Adrenal gland (tissue), 12 donors: ENCODE data around the gene GPRC5B. TPM values are rescaled to one million over a fixed set of nuclear protein-coding genes. Genes with fewer than 3 reads are reported as not detected.

Experiments
- DNase-seq, 7 donors: peaks; one replicate each; pipeline ENCODE4 v3.0.0-alpha.2; 2019 to 2020
- H3K27ac ChIP-seq, 5 donors: fragments of 200-600 bp; sonication (generic) in 4 of 5; 1 replicate in 3 of 5; 2 replicates in 2 of 5; pipeline versions ENCODE4 v1.5.1 to v1.8.0; 2016 to 2020; ENCODE audit warnings: mild to moderate bottlenecking in 1 of 5
- H3K27me3 ChIP-seq: fragments of 200-600 bp; 2 replicates; pipeline ENCODE4 v1.8.0; 2021
- H3K36me3 ChIP-seq, 2 donors: fragments of 200-600 bp; replicated peaks in 1 of 2; 1 replicate in 1 of 2; 2 replicates in 1 of 2; pipeline versions ENCODE4 v1.5.1 to v1.8.0; 2018 to 2022
- H3K4me1 ChIP-seq, 2 donors: fragments of 200-600 bp; replicated peaks in 1 of 2; 1 replicate in 1 of 2; 2 replicates in 1 of 2; pipeline versions ENCODE4 v1.5.1 to v1.8.0; 2018 to 2021
- H3K4me3 ChIP-seq, 4 donors: fragments of 200-600 bp; sonication (generic) in 3 of 4; one replicate each; pipeline ENCODE4 v1.5.1; 2016 to 2018
- H3K9me3 ChIP-seq, 3 donors: fragments of 200-600 bp; sonication (generic) in 1 of 3; replicated peaks in 1 of 3; 1 replicate in 2 of 3; 2 replicates in 1 of 3; pipeline versions ENCODE4 v1.5.1 to v1.8.0; 2016 to 2021
- POLR2A ChIP-seq, 2 donors: fragments of 450-650 bp; IDR thresholded peaks; one replicate each; pipeline ENCODE4 v1.6.1; 2017; ENCODE audit warnings: antibody characterized with exemption in 2 of 2, mild to moderate bottlenecking in 2 of 2, moderate library complexity in 1 of 2
- WGBS, 4 donors: extraction: QIAGEN DNeasy Blood & Tissue Kit in 2 of 4; methylation state at CpG; one replicate each; pipeline versions ENCODE4 v1.1.5 to v1.1.7; 2013 to 2017; 5-methylcytosine and 5-hydroxymethylcytosine counted together
- intact Hi-C, 2 donors: fragments of 100-400 bp; cut with DNase I; formaldehyde crosslinking; loops; one replicate each; pipeline versions ENCODE4 v1.14.1 to v1.15.0; 2022 to 2023
- polyA plus RNA-seq, 3 donors: library from polyadenylated mRNA; stranded (reverse); fragments of 200-250 nt in 2 of 3; fragments of 350-450 nt in 1 of 3; fragmentation: Illumina TruSeq in 1 of 3; extraction: RNeasy Lipid Tissue Mini Kit (QIAGEN cat#74804) in 1 of 3; gene quantifications; one replicate each; pipeline ENCODE4 v1.2.3, GENCODE V29; 2013 to 2014
- total RNA-seq, 9 donors: library from RNA; depleted of rRNA in 4 of 9; stranded (reverse); fragments of >200 nt in 4 of 9; fragments of 120-200 nt in 1 of 9; fragmentation: NEBNext Ultra II Directional in 1 of 9; extraction: Animal tissue kit (Norgen Biotek cat#: 25700) in 1 of 9; gene quantifications; one replicate each; pipeline versions ENCODE4 v1.1.0 to v1.2.4, GENCODE V29; 2013 to 2023
- TF ChIP-seq, protein P1 (sequence below), 6 experiments: fragments of 450-650 bp in 4 of 6; fragments of 200-600 bp in 2 of 6; sonication (generic) in 1 of 6; IDR thresholded peaks; 1 replicate in 5 of 6; 2 replicates in 1 of 6; pipeline versions ENCODE4 v1.5.1 to v1.8.0; 2016 to 2021; ENCODE audit warnings: antibody characterized with exemption in 6 of 6, mild to moderate bottlenecking in 2 of 6, moderate library complexity in 1 of 6
- donor health status: healthy with polysubstance abuse.
- donor health status: Bipolar disorder and iron deficiency.
- donor health status: DM: yes; HTN: yes; CAD: no.
- donor health status: DM: no; HTN: no; CAD: no.
- donor health status: DM: no; HTN: no; CAD: no.
- donor health status: DM: yes; HTN: yes; CAD: no.

The GPRC5B gene
- total and polyA plus RNA-seq, 12 donors = 7.9 to 26.4 (median 22.0) TPM

GRCh38 chr16:19881783-19882182 lies 2.9 kb downstream of the GPRC5B start:
- intact Hi-C loops = loop anchor here in 1 of 2 donors (5.0 kb wide), 1 partner anchor 164 kb away; the partner anchor contains the start of genes IQCK and KNOP1
- no peak for DNase-seq
- WGBS, 4 donors = 65 to 79% (median 68%) methylated on average over 6 of the region's 6 CpGs
- TF ChIP-seq, protein P1, sequence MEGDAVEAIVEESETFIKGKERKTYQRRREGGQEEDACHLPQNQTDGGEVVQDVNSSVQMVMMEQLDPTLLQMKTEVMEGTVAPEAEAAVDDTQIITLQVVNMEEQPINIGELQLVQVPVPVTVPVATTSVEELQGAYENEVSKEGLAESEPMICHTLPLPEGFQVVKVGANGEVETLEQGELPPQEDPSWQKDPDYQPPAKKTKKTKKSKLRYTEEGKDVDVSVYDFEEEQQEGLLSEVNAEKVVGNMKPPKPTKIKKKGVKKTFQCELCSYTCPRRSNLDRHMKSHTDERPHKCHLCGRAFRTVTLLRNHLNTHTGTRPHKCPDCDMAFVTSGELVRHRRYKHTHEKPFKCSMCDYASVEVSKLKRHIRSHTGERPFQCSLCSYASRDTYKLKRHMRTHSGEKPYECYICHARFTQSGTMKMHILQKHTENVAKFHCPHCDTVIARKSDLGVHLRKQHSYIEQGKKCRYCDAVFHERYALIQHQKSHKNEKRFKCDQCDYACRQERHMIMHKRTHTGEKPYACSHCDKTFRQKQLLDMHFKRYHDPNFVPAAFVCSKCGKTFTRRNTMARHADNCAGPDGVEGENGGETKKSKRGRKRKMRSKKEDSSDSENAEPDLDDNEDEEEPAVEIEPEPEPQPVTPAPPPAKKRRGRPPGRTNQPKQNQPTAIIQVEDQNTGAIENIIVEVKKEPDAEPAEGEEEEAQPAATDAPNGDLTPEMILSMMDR (IDR thresholded peaks at IDR 0.05) = no peak
- no peak for TF ChIP-seq POLR2A (IDR thresholded peaks at IDR 0.05)
- Histone ChIP-seq H3K9me3 (no peaks in the 10 kb centered on the region), H3K4me1 (peaks cover 5 to 19% of the 10 kb centered on the region in 2 donors), H3K36me3 (no peaks in the 10 kb centered on the region), H3K27me3 (no peaks in the 10 kb centered on the region), H3K4me3 (no peak overlapping the region), H3K27ac (no peak overlapping the region)

- 94 to 97% (median 96%) methylated on average over 7 of the region's 7 CpGs for WGBS, 4 donors
- intact Hi-C loops = loop anchor here in 1 of 2 donors (5.0 kb wide), 1 partner anchor 164 kb away; the partner anchor contains the start of genes IQCK and KNOP1
- TF ChIP-seq POLR2A (IDR thresholded peaks at IDR 0.05) = no peak
- TF ChIP-seq, protein P1 (IDR thresholded peaks at IDR 0.05) = no peak
Measured at GRCh38 chr16:19881028-19881427, 3.6 kb downstream of the GPRC5B start.

DNA sequence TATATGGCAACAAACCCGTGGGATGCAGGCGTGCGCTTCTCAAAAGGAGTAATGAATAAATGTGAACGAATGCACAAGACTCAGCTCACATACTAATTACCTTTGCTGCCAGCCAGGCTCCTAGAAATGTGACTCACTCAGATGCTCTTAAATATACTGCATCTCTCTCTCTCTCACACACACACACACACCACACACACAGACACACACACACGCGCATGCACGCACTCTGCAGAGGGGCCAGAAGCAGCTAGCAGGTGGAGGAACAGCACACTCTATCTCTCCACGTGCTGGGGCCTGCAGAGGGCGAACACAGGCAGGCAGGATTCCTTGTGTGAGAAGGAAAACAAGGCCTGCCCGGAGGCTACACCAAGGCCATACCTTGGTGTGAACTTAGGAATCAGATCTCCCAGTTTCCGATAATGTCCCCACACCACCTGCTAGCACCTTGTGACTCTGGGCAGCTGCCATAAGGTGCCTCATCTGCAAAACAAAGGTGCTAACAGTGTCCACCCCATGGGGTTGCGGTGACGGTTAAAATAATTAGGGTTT lies 5.3 kb downstream of the GPRC5B start:
- H3K4me3 ChIP-seq = no peak overlapping the region
- intact Hi-C loops = no loop called here
- H3K36me3 ChIP-seq = no peaks in the 10 kb centered on the region
- H3K9me3 ChIP-seq = no peaks in the 10 kb centered on the region
- no peaks in the 10 kb centered on the region for H3K27me3 ChIP-seq
- H3K4me1 ChIP-seq = peaks cover 0 to 7% of the 10 kb centered on the region in 2 donors
- peak in 5 of 7 donors; percentile 8 to 62 (median 42) for DNase-seq
- WGBS, 4 donors = 64 to 73% (median 69%) methylated on average over 13 of the region's 13 CpGs
- no peak for TF ChIP-seq POLR2A (IDR thresholded peaks at IDR 0.05)
- TF ChIP-seq, protein P1 (IDR thresholded peaks at IDR 0.05) = no peak
- no peak overlapping the region for H3K27ac ChIP-seq

More at GRCh38 chr16:19881028-19881427, 3.6 kb downstream of the GPRC5B start:
- DNase-seq = no peak
- Histone ChIP-seq H3K27me3 (no peaks in the 10 kb centered on the region), H3K4me1 (peaks cover 5 to 18% of the 10 kb centered on the region in 2 donors), H3K9me3 (no peaks in the 10 kb centered on the region), H3K4me3 (no peak overlapping the region), H3K36me3 (no peaks in the 10 kb centered on the region), H3K27ac (no peak overlapping the region)

DNA sequence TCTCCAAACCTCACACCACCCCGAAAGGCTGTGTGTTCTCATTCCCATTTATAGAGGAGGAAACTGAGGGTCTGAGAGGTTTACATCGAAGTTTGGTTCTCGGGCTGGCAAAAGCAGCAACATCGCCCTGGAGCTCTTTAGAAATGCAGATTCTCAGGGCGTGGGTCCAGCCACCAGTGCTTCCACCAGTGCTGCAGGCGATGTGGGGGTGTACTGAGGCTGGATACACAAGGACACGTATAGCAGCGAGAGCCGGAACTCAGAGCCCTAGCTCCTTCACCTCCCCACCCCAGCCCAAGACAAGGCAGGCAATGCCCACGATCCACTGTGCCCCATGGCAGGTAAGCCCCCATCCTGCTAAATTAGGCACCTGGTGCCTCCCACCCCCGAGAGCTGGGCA lies 5.9 kb downstream of the GPRC5B start:
- peaks cover 0 to 7% of the 10 kb centered on the region in 2 donors for H3K4me1 ChIP-seq
- intact Hi-C loops = no loop called here
- no peaks in the 10 kb centered on the region for H3K9me3 ChIP-seq
- no peak overlapping the region for H3K4me3 ChIP-seq
- no peak for DNase-seq
- H3K27ac ChIP-seq = no peak overlapping the region
- no peaks in the 10 kb centered on the region for H3K27me3 ChIP-seq
- TF ChIP-seq, protein P1 (IDR thresholded peaks at IDR 0.05) = no peak
- TF ChIP-seq POLR2A (IDR thresholded peaks at IDR 0.05) = no peak
- no peaks in the 10 kb centered on the region for H3K36me3 ChIP-seq
- WGBS, 4 donors = 94 to 100% (median 95%) methylated on average over 5 to 11 of the region's 11 CpGs
